Stimulated activated CD4-positive, alpha-beta T cell treated with anti-CD3 and anti-CD28 coated beads, Interleukin-15, amount 100 ng/mL, for 1 hour (primary cell): ENCODE measurements around the gene OXCT1.
"Not testable (repeated sequence)": the region's sequence is repeated elsewhere in the genome, so short reads cannot be mapped to it uniquely, and the experiment has no call there.

Source experiments
- DNase-seq, 2 donors: peaks; one replicate each; pipeline ENCODE4 v3.0.0-alpha.2; 2020; ENCODE audit warnings: low read depth in 1 of 2, low spot score in 1 of 2

The OXCT1 gene

DNA sequence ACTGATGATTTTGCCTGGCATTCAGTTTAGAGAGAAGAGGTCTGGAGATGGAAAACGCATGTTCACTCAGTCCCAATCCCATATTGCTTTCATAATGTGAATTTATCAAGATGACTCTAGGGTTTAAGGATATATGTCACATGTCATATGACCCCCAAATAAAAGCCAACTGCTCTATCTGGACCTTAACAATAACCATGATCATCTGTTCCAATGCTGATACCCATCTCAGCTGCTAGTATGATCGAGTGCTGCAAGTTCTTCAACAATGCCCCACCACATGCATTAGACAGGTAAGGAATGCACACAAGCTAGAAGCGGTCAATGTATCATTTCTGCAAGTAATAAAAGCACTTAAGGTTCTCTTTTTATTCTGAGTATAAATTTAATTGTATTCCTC is 91.8 kb downstream of the OXCT1 start:
- no peak for DNase-seq

DNA sequence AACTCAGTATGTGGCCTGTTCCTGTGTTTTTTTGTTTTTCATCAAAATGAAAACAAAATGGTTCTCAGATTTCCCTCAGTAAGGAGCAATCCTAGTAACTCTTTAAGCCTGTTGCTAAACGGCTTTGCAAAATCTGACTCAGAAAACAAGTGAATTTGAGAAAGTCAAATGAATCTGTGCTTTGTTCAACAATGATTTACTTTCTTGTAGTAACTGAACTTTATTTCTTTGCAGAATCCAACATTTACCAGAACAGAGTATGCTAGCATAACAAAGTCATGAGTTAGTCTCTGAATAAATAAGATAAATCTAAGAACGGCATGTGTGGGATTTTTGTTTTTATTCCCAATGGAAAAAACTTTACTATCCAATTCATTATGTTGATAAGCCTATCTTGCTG is 93.8 kb downstream of the OXCT1 start:
- DNase-seq = no peak

- no peak for DNase-seq
Observed at GRCh38 chr5:41773799-41774198, 96.4 kb downstream of the OXCT1 start.

DNA sequence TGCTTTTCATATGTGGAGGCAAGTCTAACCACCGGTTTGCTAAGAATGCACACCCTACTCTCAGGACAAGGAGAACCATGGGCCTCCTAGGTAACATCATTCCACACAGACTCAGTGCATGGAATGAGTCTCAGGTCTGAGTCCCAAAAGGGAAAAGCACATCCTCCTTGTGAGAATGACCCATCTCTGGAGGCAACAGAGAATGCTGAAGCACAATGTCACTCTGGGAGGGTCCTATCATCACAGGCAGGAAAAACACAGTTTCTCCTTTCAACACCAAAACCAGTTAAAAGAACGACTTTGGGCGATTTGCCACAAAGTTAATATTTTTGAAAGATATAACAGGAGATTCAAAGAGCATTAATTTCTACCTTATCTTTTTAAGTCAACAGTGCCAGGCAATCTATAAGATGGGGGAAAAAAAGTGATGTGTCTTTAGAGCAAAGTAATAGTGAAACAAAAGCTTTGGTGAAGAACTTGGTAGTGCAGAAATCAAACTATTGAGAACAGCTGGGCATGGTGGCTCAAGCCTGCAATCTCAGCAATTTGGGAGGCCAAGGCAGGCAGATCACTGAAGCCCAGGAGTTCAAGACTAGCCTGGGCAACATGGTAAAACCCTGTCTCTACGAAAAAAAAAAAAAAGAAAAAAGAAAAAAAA is 97.3 kb downstream of the OXCT1 start:
- no peak for DNase-seq

- DNase-seq = no peak
Observed at GRCh38 chr5:41772056-41772455, 98.2 kb downstream of the OXCT1 start.

GRCh38 chr5:41770799-41771198 is 99.4 kb downstream of the OXCT1 start:
- no peak for DNase-seq

GRCh38 chr5:41768692-41769091 is 101.5 kb downstream of the OXCT1 start:
- DNase-seq = no peak

DNA sequence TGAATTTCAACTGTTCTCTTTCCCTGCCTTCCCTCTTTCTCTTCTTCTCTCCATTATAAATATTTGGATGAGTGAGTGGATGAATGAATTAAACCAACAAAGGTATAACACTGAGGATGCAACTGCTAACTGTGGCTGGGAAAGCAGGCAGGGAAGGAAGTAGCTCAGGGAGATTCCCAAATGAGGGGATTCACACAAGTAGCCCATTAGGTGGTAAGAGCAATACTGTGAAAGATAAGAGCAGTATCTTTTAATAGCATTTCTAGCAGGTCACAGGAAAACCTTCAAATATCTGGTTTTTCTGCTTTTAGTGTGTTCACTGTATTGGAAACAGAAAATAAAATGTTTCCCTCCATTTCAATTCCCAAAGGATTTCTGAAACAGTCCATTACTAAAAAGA is 105.6 kb downstream of the OXCT1 start:
- no peak for DNase-seq

DNA sequence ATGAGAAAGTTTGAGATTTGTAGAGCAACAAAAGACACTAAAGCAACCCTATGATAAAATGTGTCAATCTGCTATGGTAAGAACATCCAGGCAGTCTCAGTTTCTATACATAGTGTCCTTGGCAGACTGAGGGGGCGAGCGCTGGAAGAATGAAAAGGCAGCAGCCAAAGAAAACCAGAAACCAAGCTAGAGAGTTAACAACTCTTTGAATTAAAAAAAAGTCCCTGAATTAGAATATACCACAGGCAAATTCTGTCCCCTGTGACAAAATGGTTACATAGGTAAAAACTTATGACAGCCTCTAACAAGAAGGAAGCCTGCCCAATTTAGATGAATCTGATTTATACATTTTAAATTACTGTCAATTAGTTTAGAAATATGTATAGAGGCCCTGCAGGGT is 106.7 kb downstream of the OXCT1 start:
- no peak for DNase-seq

DNA sequence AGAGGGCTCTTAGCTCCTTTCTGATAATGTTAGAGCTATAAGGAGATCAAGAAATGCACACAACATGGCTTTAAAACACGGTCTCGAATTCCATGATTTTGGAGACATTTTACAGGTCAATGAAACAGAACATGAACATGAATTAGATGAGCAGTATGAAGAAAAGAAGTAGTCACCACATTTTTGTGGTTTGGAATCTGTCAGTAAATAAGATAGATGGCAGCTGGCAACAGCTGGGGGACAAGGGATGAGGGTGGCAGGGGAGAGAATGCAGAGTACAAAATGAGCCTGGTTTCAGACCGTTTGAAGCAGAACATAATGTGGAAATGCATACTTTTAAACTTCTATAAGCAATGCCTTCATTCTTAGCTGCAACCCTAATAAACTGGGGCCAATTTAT is 107.1 kb downstream of the OXCT1 start:
- DNase-seq = no peak

- no peak for DNase-seq
Observed at GRCh38 chr5:41762426-41762825, 107.8 kb downstream of the OXCT1 start.

DNA sequence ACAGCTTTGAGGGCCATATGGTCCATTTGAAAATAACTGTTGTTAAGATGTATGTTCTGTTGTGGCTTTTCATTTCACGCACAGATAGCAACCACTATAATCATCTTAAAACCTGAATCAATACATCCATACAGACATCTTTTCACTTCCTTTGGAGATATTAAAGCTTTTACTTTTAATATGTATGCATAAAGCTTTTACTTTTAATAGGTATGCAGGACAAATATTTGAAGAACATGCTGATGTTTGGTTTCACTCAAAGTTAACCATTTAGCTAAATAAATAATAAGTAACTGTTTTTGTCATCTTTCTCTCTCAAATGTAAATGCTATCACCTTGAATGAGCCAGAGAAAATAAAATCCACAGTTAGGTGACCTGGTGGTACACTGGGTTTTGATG is 108.6 kb downstream of the OXCT1 start:
- DNase-seq = no peak

- DNase-seq = no peak
Observed at GRCh38 chr5:41755705-41756104, 114.5 kb downstream of the OXCT1 start.

DNA sequence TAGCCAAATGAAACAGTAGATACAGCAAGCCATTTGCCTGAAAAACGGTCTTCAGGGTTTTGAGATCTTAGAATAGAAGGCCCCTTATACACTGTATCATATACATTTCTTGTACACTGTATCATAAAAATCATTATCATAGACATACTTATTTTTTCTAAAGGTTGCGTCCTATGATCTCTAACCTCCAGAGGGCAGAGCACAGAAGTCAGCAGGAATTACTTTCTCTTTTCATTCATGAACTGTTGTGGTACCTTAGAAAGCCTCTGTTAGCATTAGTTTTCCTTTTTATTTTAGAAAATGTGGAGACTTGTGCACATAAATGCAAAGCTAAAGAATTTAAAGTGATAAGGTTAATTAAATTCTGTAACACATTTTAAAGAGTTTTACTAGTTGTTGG is 115.4 kb downstream of the OXCT1 start:
- DNase-seq = no peak

GRCh38 chr5:41751867-41752266 is 118.4 kb downstream of the OXCT1 start:
- no peak for DNase-seq

DNA sequence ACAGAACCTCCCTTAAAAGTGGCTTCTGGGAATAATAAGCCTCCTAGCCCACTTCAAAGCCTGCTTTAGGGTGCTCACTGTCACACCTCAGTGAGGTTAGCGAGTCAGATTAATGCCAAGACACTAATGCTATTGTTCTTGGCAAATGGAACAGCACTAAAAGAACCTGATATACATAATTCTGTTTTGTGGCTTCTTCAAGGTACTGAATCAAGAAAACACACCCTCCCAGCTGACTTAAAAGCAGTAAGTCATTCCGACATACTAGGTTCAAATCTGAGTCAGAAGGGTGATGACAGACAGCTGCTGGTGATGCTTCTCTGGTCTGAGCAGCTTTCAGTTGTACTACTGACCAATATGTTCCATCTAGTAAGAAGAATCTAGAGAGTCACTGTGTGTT is 121.6 kb downstream of the OXCT1 start:
- no peak for DNase-seq

- no peak for DNase-seq
Observed at GRCh38 chr5:41747708-41748107, 122.5 kb downstream of the OXCT1 start.

DNA sequence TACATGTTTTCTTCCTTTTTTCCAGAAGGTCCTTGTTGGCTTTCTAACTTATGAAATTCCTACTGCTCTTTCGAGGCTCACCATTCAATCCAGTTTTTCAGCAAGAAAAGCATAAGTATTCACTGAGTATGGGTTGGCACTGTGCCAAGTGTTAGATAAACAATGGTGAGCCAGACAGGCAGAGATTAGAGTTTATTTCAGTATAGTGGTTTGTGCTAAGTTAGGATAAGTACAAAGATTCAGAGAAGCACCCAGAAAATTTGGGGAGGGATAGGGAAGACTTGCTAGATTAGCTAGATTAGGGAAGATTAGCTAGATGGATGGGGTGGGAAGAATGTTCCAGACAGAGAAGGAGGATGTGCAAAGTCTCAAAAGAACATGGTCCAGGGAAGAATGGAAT is 122.9 kb downstream of the OXCT1 start:
- DNase-seq = no peak

DNA sequence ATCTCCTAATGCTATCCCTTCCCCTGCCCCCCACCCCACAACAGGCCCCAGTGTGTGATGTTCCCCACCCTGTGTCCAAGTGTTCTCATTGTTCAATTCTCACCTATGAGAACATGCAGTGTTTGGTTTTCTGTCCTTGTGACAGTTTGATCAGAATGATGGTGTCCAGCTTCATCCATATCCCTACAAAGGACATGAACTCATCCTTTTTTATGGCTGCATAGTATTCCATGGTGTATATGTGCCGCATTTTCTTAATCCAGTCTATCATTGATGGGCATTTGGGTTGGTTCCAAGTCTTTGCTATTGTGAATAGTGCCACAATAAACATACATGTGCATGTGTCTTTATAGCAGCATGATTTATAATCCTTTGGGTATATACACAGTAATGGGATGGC is 127.6 kb downstream of the OXCT1 start:
- DNase-seq = not testable (repeated sequence)

DNA sequence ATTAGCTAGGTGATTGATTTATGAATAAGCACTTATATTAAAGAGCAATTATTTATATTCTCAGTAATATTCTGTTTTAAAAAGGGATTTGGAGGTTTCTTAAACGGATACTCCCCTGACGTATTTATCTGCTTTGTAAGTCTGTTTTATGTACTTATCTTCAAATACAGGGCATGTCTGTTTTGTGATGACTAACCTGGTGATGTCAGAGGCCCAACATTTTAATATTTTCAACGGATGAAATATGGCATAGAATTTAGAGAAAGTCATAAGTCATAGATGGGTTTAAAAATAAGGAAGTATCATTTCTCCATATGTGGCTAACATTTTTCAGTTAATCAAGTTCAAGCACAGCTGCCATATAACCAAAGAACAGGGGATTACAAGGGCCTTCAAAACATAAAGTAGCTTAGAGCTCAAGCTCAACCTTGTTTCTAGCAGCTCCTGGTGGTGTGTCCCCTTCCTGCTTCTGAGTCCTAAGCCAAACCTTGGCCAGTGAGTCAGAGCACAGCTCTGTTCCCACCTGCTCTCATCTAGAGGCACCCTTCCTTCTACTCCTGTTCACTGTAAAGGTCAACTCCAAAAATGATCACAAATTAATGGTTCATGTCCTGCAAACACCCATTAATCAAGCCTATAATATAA is 131.4 kb downstream of the OXCT1 start:
- no peak for DNase-seq

GRCh38 chr5:41736641-41737040 is 133.6 kb downstream of the OXCT1 start:
- no peak for DNase-seq

- no peak for DNase-seq
Observed at GRCh38 chr5:41735213-41735612, 135.0 kb downstream of the OXCT1 start.

- DNase-seq = not testable (repeated sequence)
Observed at GRCh38 chr5:41729381-41729780, 140.8 kb downstream of the OXCT1 start.
